GM23248 (cell line): ENCODE data around the gene VSTM5. TPM values are rescaled to one million over a fixed set of nuclear protein-coding genes. Genes with fewer than 3 reads are reported as not detected.

ENCODE experiments used
- DNase-seq: peaks from one replicate; pipeline ENCODE4 v3.0.0-alpha.2; 2015
- H2AFZ ChIP-seq: fragments of 200-600 bp; sonication (generic); 2 replicates; pipeline ENCODE4 v1.6.1; 2016; ENCODE audit warnings: antibody characterized with exemption
- H3F3A ChIP-seq: fragments of 200-600 bp; sonication (generic); 2 replicates; pipeline ENCODE4 v1.6.1; 2016; ENCODE audit warnings: mild to moderate bottlenecking, antibody characterized with exemption, mixed run types; ENCODE audit not compliant: insufficient read depth
- H3K27ac ChIP-seq: fragments of 200-600 bp; sonication (generic); 2 replicates; pipeline ENCODE4 v1.5.1; 2016; ENCODE audit warnings: mild to moderate bottlenecking
- H3K27me3 ChIP-seq: fragments of 200-600 bp; sonication (generic); replicated peaks from 2 replicates; pipeline ENCODE4 v1.6.1; 2016; ENCODE audit warnings: mild to moderate bottlenecking; ENCODE audit not compliant: insufficient read depth
- H3K36me3 ChIP-seq: fragments of 200-600 bp; sonication (generic); 2 replicates; pipeline ENCODE4 v1.6.1; 2016; ENCODE audit warnings: low read depth, mild to moderate bottlenecking
- H3K4me1 ChIP-seq: fragments of 200-600 bp; sonication (generic); 2 replicates; pipeline ENCODE4 v1.6.1; 2016; ENCODE audit warnings: mild to moderate bottlenecking; ENCODE audit not compliant: insufficient read depth
- H3K4me2 ChIP-seq: fragments of 200-600 bp; sonication (generic); one replicate; pipeline ENCODE4 v1.6.1; 2016; ENCODE audit warnings: mild to moderate bottlenecking; ENCODE audit not compliant: unreplicated experiment
- H3K4me3 ChIP-seq: fragments of 200-600 bp; sonication (generic); 2 replicates; pipeline ENCODE4 v1.5.1; 2016; ENCODE audit warnings: mild to moderate bottlenecking
- H3K79me2 ChIP-seq: fragments of 200-600 bp; sonication (generic); 2 replicates; pipeline ENCODE4 v1.6.1; 2016; ENCODE audit warnings: mild to moderate bottlenecking; ENCODE audit not compliant: insufficient read depth
- H3K9ac ChIP-seq: fragments of 200-600 bp; sonication (generic); 2 replicates; pipeline ENCODE4 v1.6.1; 2016; ENCODE audit warnings: mild to moderate bottlenecking
- H3K9me2 ChIP-seq: fragments of 200-600 bp; sonication (generic); 2 replicates; pipeline ENCODE4 v1.6.1; 2016; ENCODE audit warnings: mixed run types, mild to moderate bottlenecking, moderate library complexity; ENCODE audit not compliant: insufficient read depth
- H3K9me3 ChIP-seq: fragments of 200-600 bp; sonication (generic); one replicate; pipeline ENCODE4 v1.6.1; 2017; ENCODE audit warnings: low read depth
- H4K20me1 ChIP-seq: fragments of 200-600 bp; sonication (generic); 2 replicates; pipeline ENCODE4 v1.6.0; 2016; ENCODE audit not compliant: insufficient read depth
- EZH2 ChIP-seq: fragments of 200-600 bp; sonication (generic); IDR thresholded peaks from 2 replicates; pipeline ENCODE4 v1.6.1; 2018; ENCODE audit warnings: antibody characterized with exemption, mild to moderate bottlenecking; ENCODE audit not compliant: insufficient read depth, poor library complexity, severe bottlenecking
- EZH2phosphoT487 ChIP-seq: fragments of 200-600 bp; sonication (generic); IDR thresholded peaks from 2 replicates; pipeline ENCODE4 v1.6.1; 2018; ENCODE audit warnings: antibody characterized with exemption, moderate library complexity, mild to moderate bottlenecking, low read depth; ENCODE audit not compliant: insufficient read depth
- WGBS, 2 experiments: methylation state at CpG; one replicate each; pipeline ENCODE4 v1.1.6; 2015 to 2017; ENCODE audit warnings: low lambda C conversion rate in 2 of 2, low coverage in 1 of 2; ENCODE audit errors: missing lambda C conversion rate in 2 of 2; 5-methylcytosine and 5-hydroxymethylcytosine counted together
- in situ Hi-C: fragments of 300-500 bp; cut with MboI; formaldehyde crosslinking; loops from 2 replicates; pipeline ENCODE4 v1.15.0; 2020
- polyA plus RNA-seq: library from polyadenylated mRNA; unstranded; fragments of >200 nt; fragmentation: Nextera tagmentation; extraction: Ambion mirVana; gene quantifications from 2 replicates; pipeline ENCODE4 v1.2.1, GENCODE V29; 2016
- total RNA-seq: library from RNA; depleted of rRNA; stranded (reverse); fragments of >200 nt; shearing (Covaris generic); gene quantifications from 2 replicates; pipeline ENCODE4 v1.2.3, GENCODE V29; 2014

Gene VSTM5
- total and polyA plus RNA-seq, 2 experiments from 2014 or later, result not detected

- Histone ChIP-seq H2AFZ (no peak overlapping the region), H3K27ac (no peak overlapping the region), H3K27me3 (no peaks in the 10 kb centered on the region), H3F3A (peaks cover 4% of the 10 kb centered on the region; the same call in 1 of the 2 replicates), H4K20me1 (no peaks in the 10 kb centered on the region), H3K9me3 (no peaks in the 10 kb centered on the region), H3K36me3 (no peaks in the 10 kb centered on the region), H3K9ac (no peak overlapping the region), H3K4me3 (no peak overlapping the region), H3K4me2 (no peak overlapping the region), H3K9me2 (no peaks in the 10 kb centered on the region), H3K4me1 (peaks cover 3% of the 10 kb centered on the region; the same call in 1 of the 2 replicates), H3K79me2 (no peaks in the 10 kb centered on the region)
- in situ Hi-C loops, result no loop called here
- TF ChIP-seq EZH2 (no peak), EZH2phosphoT487 (no peak)
- WGBS, 2 experiments, result 73 to 75% methylated on average over 7 of the region's 7 CpGs
- DNase-seq, result no peak
These were observed 5.8 kb downstream of the VSTM5 start for GRCh38 chr11:93844568-93844967.

DNA sequence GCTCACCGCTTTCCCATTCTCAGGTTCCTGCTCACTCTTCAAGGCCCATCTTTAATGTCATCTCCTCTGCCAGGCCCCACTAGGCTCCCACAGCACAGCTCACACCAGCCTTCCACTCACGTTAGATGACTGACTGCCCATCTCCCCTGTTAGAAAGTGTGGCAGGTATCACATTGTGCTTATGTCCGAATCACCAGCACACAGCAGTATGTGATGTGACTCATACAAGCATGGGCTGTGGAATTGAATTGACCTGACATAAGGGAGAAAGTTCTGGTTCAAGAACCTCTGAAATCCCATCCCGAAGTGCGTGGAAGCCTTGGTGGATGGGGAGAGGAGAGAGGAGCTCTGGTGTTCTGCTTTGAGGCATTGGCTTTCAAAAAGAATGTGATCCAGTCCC lies 6.5 kb downstream of the VSTM5 start:
- no peak overlapping the region for H3K4me3 ChIP-seq
- no peaks in the 10 kb centered on the region for H3K9me2 ChIP-seq
- H3K9me3 ChIP-seq, result no peaks in the 10 kb centered on the region
- 92 to 94% methylated on average over 5 of the region's 5 CpGs for WGBS, 2 experiments
- no peak overlapping the region for H3K4me2 ChIP-seq
- no peaks in the 10 kb centered on the region for H3K36me3 ChIP-seq
- no peak overlapping the region for H2AFZ ChIP-seq
- peaks cover 3% of the 10 kb centered on the region; the same call in 1 of the 2 replicates for H3K4me1 ChIP-seq
- DNase-seq, result no peak
- H3F3A ChIP-seq, result peaks cover 4% of the 10 kb centered on the region; the same call in 1 of the 2 replicates
- H3K27ac ChIP-seq, result no peak overlapping the region
- no peak overlapping the region for H3K9ac ChIP-seq
- in situ Hi-C loops, result no loop called here
- H3K79me2 ChIP-seq, result no peaks in the 10 kb centered on the region
- TF ChIP-seq EZH2phosphoT487 (no peak), EZH2 (no peak)
- H3K27me3 ChIP-seq, result no peaks in the 10 kb centered on the region
- no peaks in the 10 kb centered on the region for H4K20me1 ChIP-seq

GRCh38 chr11:93842461-93842860 lies 8.0 kb downstream of the VSTM5 start:
- H3K4me2 ChIP-seq, result no peak overlapping the region
- no peak for TF ChIP-seq EZH2
- TF ChIP-seq EZH2phosphoT487, result no peak
- in situ Hi-C loops, result no loop called here
- no peak overlapping the region for H3K27ac ChIP-seq
- H3F3A ChIP-seq, result peaks cover 4% of the 10 kb centered on the region; the same call in 1 of the 2 replicates
- H3K9me3 ChIP-seq, result no peaks in the 10 kb centered on the region
- H3K27me3 ChIP-seq, result no peaks in the 10 kb centered on the region
- no peak overlapping the region for H3K9ac ChIP-seq
- no peaks in the 10 kb centered on the region for H3K36me3 ChIP-seq
- WGBS, 2 experiments, result 52% methylated on average over 6 of the region's 6 CpGs
- no peaks in the 10 kb centered on the region for H3K9me2 ChIP-seq
- no peak overlapping the region for H3K4me3 ChIP-seq
- H2AFZ ChIP-seq, result no peak overlapping the region
- H3K79me2 ChIP-seq, result no peaks in the 10 kb centered on the region
- no peaks in the 10 kb centered on the region for H4K20me1 ChIP-seq
- peaks cover 3% of the 10 kb centered on the region; the same call in 1 of the 2 replicates for H3K4me1 ChIP-seq
- peak; percentile 86 for DNase-seq

DNA sequence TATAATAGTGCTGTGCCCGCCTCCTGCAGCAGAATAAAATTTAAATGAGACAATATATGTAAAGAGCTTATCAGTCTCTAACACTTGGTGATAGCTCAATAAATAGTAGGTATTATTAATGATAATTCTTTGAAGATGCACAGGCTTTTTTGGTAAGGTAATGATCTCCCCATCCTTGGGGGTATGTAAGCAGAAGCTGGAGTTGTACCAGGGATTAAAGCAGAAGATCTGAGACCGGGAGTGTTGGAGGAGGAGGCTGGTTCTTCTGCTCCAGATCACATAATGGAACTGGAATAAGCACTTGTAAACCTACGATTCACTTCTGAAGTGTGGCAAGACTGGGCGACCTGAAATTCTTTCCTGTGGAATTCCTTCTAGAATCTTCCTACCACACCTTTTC lies 8.4 kb downstream of the VSTM5 start:
- no peak overlapping the region for H2AFZ ChIP-seq
- in situ Hi-C loops, result no loop called here
- H3K27ac ChIP-seq, result no peak overlapping the region
- H3K9me3 ChIP-seq, result no peaks in the 10 kb centered on the region
- H3K4me2 ChIP-seq, result no peak overlapping the region
- H3K4me1 ChIP-seq, result peaks cover 3% of the 10 kb centered on the region; the same call in 1 of the 2 replicates
- H3K4me3 ChIP-seq, result no peak overlapping the region
- H3K36me3 ChIP-seq, result no peaks in the 10 kb centered on the region
- WGBS, 2 experiments, result 74 to 77% methylated on average over 4 of the region's 4 CpGs
- H3K9me2 ChIP-seq, result no peaks in the 10 kb centered on the region
- H4K20me1 ChIP-seq, result no peaks in the 10 kb centered on the region
- DNase-seq, result no peak
- H3K79me2 ChIP-seq, result no peaks in the 10 kb centered on the region
- H3K27me3 ChIP-seq, result no peaks in the 10 kb centered on the region
- TF ChIP-seq EZH2 (no peak), EZH2phosphoT487 (no peak)
- H3F3A ChIP-seq, result peaks cover 4% of the 10 kb centered on the region; the same call in 1 of the 2 replicates
- H3K9ac ChIP-seq, result no peak overlapping the region
